Vagina (tissue), 2 donors: Measurements from ENCODE around the gene LAMB3.

Source experiments
- POLR2A ChIP-seq, 2 donors: fragments of 450-650 bp; IDR thresholded peaks; one replicate each; pipeline ENCODE4 v1.6.1; 2017; ENCODE audit warnings: antibody characterized with exemption in 2 of 2, mild to moderate bottlenecking in 2 of 2, moderate library complexity in 2 of 2
- TF ChIP-seq, protein P1 (sequence below), 3 experiments: fragments of 450-650 bp in 2 of 3; fragments of 200-600 bp in 1 of 3; sonication (generic) in 1 of 3; IDR thresholded peaks; one replicate each; pipeline ENCODE4 v1.5.1; 2017 to 2019; ENCODE audit warnings: antibody characterized with exemption in 3 of 3, mild to moderate bottlenecking in 2 of 3, moderate library complexity in 2 of 3

DNA sequence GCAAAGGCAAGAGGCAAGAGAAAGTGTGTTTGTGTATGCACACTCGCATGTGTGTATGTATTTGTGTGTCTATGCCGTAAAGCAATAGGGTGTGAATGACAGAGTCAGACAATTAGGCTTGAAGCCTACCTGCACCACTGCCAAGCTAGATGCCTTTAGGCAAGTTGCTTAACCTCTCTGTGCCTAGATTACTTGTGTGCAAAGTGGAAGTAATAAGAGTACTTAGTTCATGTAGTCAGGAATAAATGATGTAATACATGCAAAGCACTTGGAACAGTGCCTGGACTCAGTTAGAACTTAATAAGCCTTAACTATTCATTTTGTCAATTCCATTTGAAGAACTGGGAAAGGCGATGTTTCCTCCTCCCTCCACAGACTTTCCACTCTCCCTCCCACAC lies 31.7 kb downstream of the LAMB3 start:
- TF ChIP-seq, protein P1, sequence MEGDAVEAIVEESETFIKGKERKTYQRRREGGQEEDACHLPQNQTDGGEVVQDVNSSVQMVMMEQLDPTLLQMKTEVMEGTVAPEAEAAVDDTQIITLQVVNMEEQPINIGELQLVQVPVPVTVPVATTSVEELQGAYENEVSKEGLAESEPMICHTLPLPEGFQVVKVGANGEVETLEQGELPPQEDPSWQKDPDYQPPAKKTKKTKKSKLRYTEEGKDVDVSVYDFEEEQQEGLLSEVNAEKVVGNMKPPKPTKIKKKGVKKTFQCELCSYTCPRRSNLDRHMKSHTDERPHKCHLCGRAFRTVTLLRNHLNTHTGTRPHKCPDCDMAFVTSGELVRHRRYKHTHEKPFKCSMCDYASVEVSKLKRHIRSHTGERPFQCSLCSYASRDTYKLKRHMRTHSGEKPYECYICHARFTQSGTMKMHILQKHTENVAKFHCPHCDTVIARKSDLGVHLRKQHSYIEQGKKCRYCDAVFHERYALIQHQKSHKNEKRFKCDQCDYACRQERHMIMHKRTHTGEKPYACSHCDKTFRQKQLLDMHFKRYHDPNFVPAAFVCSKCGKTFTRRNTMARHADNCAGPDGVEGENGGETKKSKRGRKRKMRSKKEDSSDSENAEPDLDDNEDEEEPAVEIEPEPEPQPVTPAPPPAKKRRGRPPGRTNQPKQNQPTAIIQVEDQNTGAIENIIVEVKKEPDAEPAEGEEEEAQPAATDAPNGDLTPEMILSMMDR (IDR thresholded peaks at IDR 0.05), result no peak
- TF ChIP-seq POLR2A (IDR thresholded peaks at IDR 0.05), result no peak
